ENCODE results near the gene SOX13. TPM values are rescaled to one million over a fixed set of nuclear protein-coding genes. Genes with fewer than 3 reads are reported as not detected.
"Not testable (repeated sequence)": the region's sequence is repeated elsewhere in the genome, so short reads cannot be mapped to it uniquely, and the experiment has no call there.

Gene SOX13
- polyA plus RNA-seq, 3 donors: 0.52 TPM; not detected in 2

- no peak overlapping the region for H3K27ac ChIP-seq (ENCODE audit: low read depth in 1 of 2, low read length in 2 of 2)
- Mint-ChIP-seq H3K9me3 (peaks cover 0 to 2% (median 0%) of the 10 kb centered on the region in 7 donors), H3K27ac (no peak overlapping the region), H3K27me3 (ENCODE audit: low read depth in 3 of 3) (peaks cover 0 to 5% (median 4%) of the 10 kb centered on the region in 3 donors), H3K4me3 (no peak overlapping the region), H3K36me3 (no peaks in the 10 kb centered on the region), H3K4me1 (peaks cover 4% of the 10 kb centered on the region)
- no peaks in the 10 kb centered on the region for H3K36me3 ChIP-seq (replicated peaks in 1 of 2; ENCODE audit: control insufficient read depth in 1 of 2, insufficient read depth in 2 of 2, low read length in 2 of 2)
- WGBS (ENCODE audit: insufficient coverage): 100% methylated on average over 5 of the region's 5 CpGs
- H2AFZ ChIP-seq (ENCODE audit: insufficient read depth, low read depth, low read length, poor library complexity, severe bottlenecking): no peak overlapping the region
- no peak overlapping the region for H3K4me3 ChIP-seq (replicated peaks in 1 of 3; ENCODE audit: low read depth in 2 of 3, low read length in 3 of 3)
- H3K4me2 ChIP-seq (replicated peaks; ENCODE audit: extremely low read depth, low read length, poor library complexity, severe bottlenecking): no peak overlapping the region
- H3K4me1 ChIP-seq (ENCODE audit: control insufficient read depth in 1 of 2, insufficient read depth in 2 of 2, low read length in 2 of 2): no peaks in the 10 kb centered on the region
- no peak for DNase-seq
- no peaks in the 10 kb centered on the region for H3K9me3 ChIP-seq (replicated peaks in 1 of 2; ENCODE audit: control insufficient read depth in 1 of 2, insufficient read depth in 1 of 2, low read length in 2 of 2)
- no peak overlapping the region for H3K9ac ChIP-seq (ENCODE audit: insufficient read depth, low read length, poor library complexity, severe bottlenecking)
- H4K20me1 ChIP-seq (ENCODE audit: insufficient read depth, low read length): no peaks in the 10 kb centered on the region
- TF ChIP-seq CTCF (IDR thresholded peaks at IDR 0.05): no peak
- no peaks in the 10 kb centered on the region for H3K27me3 ChIP-seq (ENCODE audit: control insufficient read depth in 2 of 2, insufficient read depth in 2 of 2, low read length in 2 of 2)
- H3K79me2 ChIP-seq (ENCODE audit: insufficient read depth, low read length): no peaks in the 10 kb centered on the region
- intact Hi-C loops (cut with micrococcal nuclease): no loop called here
Measured at GRCh38 chr1:204046346-204046745, 26.6 kb upstream of the SOX13 start.

- H4K20me1 ChIP-seq (ENCODE audit: insufficient read depth, low read length); H2AFZ ChIP-seq (ENCODE audit: insufficient read depth, low read depth, low read length, poor library complexity, severe bottlenecking); H3K9me3 ChIP-seq (replicated peaks in 1 of 2; ENCODE audit: control insufficient read depth in 1 of 2, insufficient read depth in 1 of 2, low read length in 2 of 2); H3K36me3 ChIP-seq (replicated peaks in 1 of 2; ENCODE audit: control insufficient read depth in 1 of 2, insufficient read depth in 2 of 2, low read length in 2 of 2); DNase-seq; H3K79me2 ChIP-seq (ENCODE audit: insufficient read depth, low read length); H3K27ac Mint-ChIP-seq; H3K9me3 Mint-ChIP-seq; H3K9ac ChIP-seq (ENCODE audit: insufficient read depth, low read length, poor library complexity, severe bottlenecking); H3K36me3 Mint-ChIP-seq; H3K4me1 Mint-ChIP-seq; H3K27ac ChIP-seq (ENCODE audit: low read depth in 1 of 2, low read length in 2 of 2); H3K27me3 Mint-ChIP-seq (ENCODE audit: low read depth in 3 of 3); H3K4me3 ChIP-seq (replicated peaks in 1 of 3; ENCODE audit: low read depth in 2 of 3, low read length in 3 of 3); H3K4me1 ChIP-seq (ENCODE audit: control insufficient read depth in 1 of 2, insufficient read depth in 2 of 2, low read length in 2 of 2); H3K4me3 Mint-ChIP-seq; H3K27me3 ChIP-seq (ENCODE audit: control insufficient read depth in 2 of 2, insufficient read depth in 2 of 2, low read length in 2 of 2); intact Hi-C loops (cut with micrococcal nuclease); H3K4me2 ChIP-seq (replicated peaks; ENCODE audit: extremely low read depth, low read length, poor library complexity, severe bottlenecking): not testable (repeated sequence)
- no CpG with 5 or more reads among the region's 3 CpGs for WGBS (ENCODE audit: insufficient coverage)
Measured at GRCh38 chr1:204048796-204049195, 24.1 kb upstream of the SOX13 start.

Measured in CD14-positive monocyte (primary cell).